ENCODE measurements around the gene CHST3. TPM values are rescaled to one million over a fixed set of nuclear protein-coding genes. Genes with fewer than 3 reads are reported as not detected.
A peak's percentile ranks its signal among the peaks of the same experiment; 100 is the strongest.

Gene CHST3
- total RNA-seq, 6 donors from 2014 or later = 5.4 to 15.0 (median 8.4) TPM

DNA sequence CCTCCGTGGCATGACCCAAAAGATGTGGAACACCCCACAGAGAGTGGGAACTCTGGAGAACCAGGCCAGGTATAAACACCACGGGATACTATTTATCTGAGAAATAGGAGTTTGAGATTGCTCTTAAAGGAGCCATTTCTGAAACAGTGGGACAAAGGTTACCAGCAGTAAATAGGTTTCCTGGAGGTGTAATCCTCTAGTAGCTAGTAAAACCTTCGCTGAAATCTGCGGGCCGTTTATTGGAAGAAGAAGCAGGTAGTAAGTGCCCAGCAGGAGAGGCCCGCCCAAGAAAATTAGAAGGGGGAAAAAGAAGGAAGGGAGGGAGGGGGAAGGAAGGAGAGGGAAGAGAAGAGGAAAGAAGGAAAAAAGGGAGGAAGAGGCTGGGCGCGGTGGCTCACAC lies 51.6 kb downstream of the CHST3 start:
- no peak for DNase-seq
- no peak for ATAC-seq (ENCODE audit: low FRiP score in 2 of 2)
- H3K4me3 ChIP-seq = no peak overlapping the region
- no peaks in the 10 kb centered on the region for H3K27me3 ChIP-seq
- H3K36me3 ChIP-seq = no peaks in the 10 kb centered on the region
- no peaks in the 10 kb centered on the region for H3K9me3 ChIP-seq
- 87 to 89% methylated on average over 8 of the region's 8 CpGs for WGBS, 2 donors
- no peak for TF ChIP-seq POLR2AphosphoS5 (IDR thresholded peaks at IDR 0.05)
- TF ChIP-seq, protein P1, sequence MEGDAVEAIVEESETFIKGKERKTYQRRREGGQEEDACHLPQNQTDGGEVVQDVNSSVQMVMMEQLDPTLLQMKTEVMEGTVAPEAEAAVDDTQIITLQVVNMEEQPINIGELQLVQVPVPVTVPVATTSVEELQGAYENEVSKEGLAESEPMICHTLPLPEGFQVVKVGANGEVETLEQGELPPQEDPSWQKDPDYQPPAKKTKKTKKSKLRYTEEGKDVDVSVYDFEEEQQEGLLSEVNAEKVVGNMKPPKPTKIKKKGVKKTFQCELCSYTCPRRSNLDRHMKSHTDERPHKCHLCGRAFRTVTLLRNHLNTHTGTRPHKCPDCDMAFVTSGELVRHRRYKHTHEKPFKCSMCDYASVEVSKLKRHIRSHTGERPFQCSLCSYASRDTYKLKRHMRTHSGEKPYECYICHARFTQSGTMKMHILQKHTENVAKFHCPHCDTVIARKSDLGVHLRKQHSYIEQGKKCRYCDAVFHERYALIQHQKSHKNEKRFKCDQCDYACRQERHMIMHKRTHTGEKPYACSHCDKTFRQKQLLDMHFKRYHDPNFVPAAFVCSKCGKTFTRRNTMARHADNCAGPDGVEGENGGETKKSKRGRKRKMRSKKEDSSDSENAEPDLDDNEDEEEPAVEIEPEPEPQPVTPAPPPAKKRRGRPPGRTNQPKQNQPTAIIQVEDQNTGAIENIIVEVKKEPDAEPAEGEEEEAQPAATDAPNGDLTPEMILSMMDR (IDR thresholded peaks at IDR 0.05) = no peak
- TF ChIP-seq POLR2A (IDR thresholded peaks at IDR 0.05) = no peak
- TF ChIP-seq EP300 (IDR thresholded peaks at IDR 0.05) = no peak
- H3K4me1 ChIP-seq = peaks cover 11 to 22% (median 14%) of the 10 kb centered on the region in 4 donors
- no peak overlapping the region for H3K27ac ChIP-seq

DNA sequence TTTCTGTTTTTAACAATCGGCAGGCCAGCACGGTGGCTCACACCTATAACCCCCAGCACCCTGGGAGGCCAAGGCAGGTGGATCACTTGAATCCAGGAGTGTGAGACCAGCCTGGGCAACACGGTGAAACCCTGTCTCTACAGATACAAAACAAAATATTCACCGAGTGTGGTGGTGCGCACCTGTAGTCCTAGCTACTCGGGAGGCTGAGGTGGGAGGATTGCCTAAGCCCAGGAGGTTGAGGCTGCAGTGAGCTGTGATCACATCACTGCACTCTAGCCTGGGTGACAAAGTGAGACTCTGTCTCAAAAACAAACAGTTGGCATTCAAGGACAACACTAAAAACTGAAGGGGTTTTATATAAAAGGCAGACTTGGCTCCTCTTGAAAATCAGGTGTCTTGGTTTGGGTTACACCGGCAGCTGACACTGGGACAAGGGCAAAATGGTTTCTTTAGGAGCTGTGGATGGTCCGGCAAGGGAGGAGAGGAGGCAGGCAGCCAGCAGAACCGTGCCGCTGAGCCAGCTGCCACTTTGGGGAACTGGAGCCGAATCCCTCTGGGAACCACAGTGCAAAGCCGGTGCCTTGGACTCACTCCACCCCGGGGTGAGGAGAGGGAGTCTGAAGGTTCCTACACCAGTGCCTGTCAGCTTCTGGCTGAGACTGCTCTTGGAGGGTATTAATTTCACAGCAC lies 52.6 kb downstream of the CHST3 start:
- TF ChIP-seq, protein P1 (IDR thresholded peaks at IDR 0.05) = no peak
- TF ChIP-seq POLR2AphosphoS5 (IDR thresholded peaks at IDR 0.05) (no peak), POLR2A (IDR thresholded peaks at IDR 0.05) (no peak)
- no peak overlapping the region for H3K27ac ChIP-seq
- DNase-seq = no peak
- no peak for ATAC-seq (ENCODE audit: low FRiP score in 2 of 2)
- 71 to 78% methylated on average over 13 of the region's 13 CpGs for WGBS, 2 donors
- H3K36me3 ChIP-seq = no peaks in the 10 kb centered on the region
- no peaks in the 10 kb centered on the region for H3K9me3 ChIP-seq
- no peak overlapping the region for H3K4me3 ChIP-seq
- no peaks in the 10 kb centered on the region for H3K27me3 ChIP-seq
- H3K4me1 ChIP-seq = peaks cover 13 to 31% (median 19%) of the 10 kb centered on the region in 4 donors

DNA sequence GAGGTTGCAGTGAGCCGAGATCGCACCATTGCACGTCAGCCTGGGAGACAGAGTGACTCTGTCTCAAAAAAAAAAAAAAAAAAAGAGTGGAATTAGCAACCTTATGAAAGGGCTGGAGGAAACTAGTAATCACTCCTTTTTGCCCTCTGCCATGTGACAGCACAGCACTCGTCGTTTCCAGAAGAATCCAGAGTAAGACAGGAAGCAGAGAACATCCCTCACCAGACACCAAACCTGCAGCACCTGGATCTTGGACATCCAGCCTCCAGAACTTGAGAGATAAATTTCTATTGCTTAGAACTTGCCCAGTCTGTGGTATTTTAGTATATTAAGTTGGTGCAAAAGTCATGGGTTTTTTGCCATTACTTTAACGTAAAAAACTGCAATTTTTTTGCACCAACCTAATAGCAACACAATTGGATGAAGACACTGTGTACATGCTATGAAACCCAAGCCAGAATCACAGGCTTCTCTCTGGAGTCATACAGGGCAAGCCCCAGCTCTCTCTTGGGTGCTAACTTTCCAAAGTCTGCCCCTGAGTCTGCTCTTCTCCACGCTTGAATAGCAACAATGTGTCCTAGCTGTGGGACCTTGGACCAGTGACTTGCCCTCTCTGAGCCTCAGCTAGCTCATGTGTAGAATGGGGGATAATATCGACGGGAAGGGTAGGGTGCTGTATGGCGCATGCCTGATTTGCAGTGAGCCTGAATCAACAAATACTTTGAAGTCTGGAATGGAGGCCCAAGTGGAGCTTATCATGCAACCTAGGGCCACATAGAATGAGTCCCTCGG lies 55.1 kb downstream of the CHST3 start:
- Histone ChIP-seq H3K9me3 (no peaks in the 10 kb centered on the region), H3K4me3 (no peak overlapping the region), H3K27me3 (no peaks in the 10 kb centered on the region), H3K27ac (no peak overlapping the region), H3K36me3 (no peaks in the 10 kb centered on the region), H3K4me1 (peaks cover 13 to 36% (median 23%) of the 10 kb centered on the region in 4 donors)
- TF ChIP-seq, protein P1 (IDR thresholded peaks at IDR 0.05) = no peak
- TF ChIP-seq POLR2A (IDR thresholded peaks at IDR 0.05) (no peak), EP300 (IDR thresholded peaks at IDR 0.05) (no peak), POLR2AphosphoS5 (IDR thresholded peaks at IDR 0.05) (no peak)
- no peak for ATAC-seq (ENCODE audit: low FRiP score in 2 of 2)
- WGBS, 2 donors = 85 to 90% methylated on average over 8 to 11 of the region's 11 CpGs
- no peak for DNase-seq

DNA sequence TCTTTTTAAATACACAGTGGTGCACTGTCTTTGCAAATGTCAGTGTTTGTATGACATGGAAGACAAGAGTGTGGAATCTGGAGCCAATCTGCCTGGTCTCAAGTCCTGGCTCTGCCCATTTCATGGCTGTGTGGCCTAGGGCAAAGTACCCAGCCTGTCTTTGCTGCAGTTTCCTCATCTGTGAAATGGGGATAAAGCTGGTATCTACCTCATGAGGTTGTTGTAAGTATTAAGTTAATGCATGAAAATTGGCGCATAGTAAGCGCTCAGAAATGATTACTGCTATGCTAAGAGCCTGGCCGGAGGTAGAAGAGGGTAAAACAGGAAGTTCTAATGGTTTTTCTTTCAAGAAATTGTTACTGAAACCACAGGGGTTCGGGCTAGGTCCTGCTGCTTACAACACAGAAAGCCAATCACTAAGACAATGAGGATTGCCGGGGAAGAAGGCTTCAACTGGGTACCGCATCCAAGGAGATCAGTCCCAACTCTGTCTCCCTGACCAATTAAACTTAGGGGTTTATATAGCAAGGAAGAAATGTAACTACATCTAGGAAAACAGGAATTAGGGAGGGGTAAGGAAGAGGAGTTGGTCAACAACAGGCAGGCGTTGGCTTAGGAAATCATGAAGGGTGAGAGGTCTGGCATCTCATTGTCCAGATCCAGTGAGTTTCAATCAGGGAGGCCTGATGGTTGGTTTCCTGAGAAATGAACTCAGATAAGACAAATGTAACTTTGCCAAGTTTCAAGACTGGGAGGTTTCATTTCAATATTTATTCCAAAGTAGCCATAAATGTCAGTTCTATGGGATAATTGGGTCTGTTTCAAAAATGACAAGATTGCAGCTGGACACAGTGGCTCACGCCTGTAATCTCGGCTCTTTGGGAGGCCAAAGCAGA lies 57.0 kb downstream of the CHST3 start:
- no peak for ATAC-seq (ENCODE audit: low FRiP score in 2 of 2)
- Histone ChIP-seq H3K4me3 (no peak overlapping the region), H3K36me3 (no peaks in the 10 kb centered on the region), H3K27ac (peak overlapping the region in 2 of 4 donors; percentile 6 to 38), H3K27me3 (no peaks in the 10 kb centered on the region), H3K4me1 (peaks cover 13 to 33% (median 27%) of the 10 kb centered on the region in 4 donors), H3K9me3 (no peaks in the 10 kb centered on the region)
- DNase-seq = no peak
- TF ChIP-seq POLR2A (IDR thresholded peaks at IDR 0.05) (no peak), EP300 (IDR thresholded peaks at IDR 0.05) (peak in 1 of 4 donors; percentile 25)
- 53 to 56% methylated on average over 9 of the region's 9 CpGs for WGBS, 2 donors

DNA sequence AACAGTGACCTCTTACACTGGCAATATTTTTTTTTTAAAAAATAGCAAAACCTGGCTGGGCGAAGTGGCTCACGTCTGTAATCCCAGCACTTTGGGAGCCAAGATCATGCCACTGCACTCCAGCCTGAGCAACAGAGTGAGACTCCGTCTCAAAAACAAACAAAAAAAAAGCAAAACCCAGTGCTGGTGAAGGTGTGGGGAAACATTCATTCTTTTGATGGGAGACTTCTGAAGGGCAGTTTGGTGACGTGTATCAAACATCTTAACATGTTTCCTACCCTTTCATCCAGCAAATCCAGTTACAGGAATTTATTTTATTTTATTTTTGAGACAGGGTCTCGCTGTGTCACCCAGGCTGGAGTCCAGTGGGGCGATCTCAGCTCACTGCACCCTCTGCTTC lies 58.0 kb downstream of the CHST3 start:
- TF ChIP-seq POLR2AphosphoS5 (IDR thresholded peaks at IDR 0.05) (no peak), EP300 (IDR thresholded peaks at IDR 0.05) (no peak), POLR2A (IDR thresholded peaks at IDR 0.05) (no peak)
- TF ChIP-seq, protein P1 (IDR thresholded peaks at IDR 0.05) = no peak
- no peak overlapping the region for H3K27ac ChIP-seq
- H3K4me1 ChIP-seq = peaks cover 5 to 30% (median 25%) of the 10 kb centered on the region in 4 donors
- 75 to 81% methylated on average over 6 of the region's 6 CpGs for WGBS, 2 donors
- H3K4me3 ChIP-seq = no peak overlapping the region
- ATAC-seq (ENCODE audit: low FRiP score in 2 of 2) (no peak), DNase-seq (no peak)
- H3K27me3 ChIP-seq = no peaks in the 10 kb centered on the region
- H3K9me3 ChIP-seq = no peaks in the 10 kb centered on the region
- H3K36me3 ChIP-seq = no peaks in the 10 kb centered on the region
